ENCODE results near the gene DMD.

DNA sequence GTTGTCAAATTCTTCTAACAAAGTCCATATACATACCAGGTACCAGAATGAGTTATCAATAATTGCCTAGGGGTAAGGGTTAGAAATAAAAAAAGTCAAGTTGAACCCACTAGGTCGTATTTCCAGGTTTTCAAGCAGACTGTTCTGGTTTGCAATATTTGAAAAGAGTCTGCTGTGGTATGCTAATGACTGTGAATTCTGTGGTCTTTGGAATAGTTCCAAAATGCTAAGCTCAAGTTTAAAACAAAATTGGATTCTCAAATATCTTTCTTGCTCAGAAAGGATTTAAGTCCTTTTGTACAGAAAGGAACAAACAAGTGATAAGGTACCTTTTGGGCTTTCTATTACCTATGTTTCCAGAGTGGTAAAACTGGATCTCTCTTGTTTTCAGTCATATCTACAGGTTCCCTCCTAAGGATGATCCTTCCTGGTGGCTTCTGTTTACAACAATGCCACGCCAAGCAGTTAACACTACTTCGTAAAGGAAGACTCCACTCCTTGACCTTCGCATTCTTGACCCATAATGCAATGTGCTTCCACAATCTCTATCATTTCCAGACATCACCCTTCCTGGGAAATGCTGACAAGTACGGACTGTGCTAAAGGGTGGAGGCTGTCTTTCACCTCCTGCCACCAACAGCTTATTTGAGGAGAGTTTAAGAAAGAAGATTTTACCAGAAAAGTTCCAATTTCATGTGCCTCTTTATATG lies 1607.8 kb downstream of the DMD start:
- TF ChIP-seq, protein P1, sequence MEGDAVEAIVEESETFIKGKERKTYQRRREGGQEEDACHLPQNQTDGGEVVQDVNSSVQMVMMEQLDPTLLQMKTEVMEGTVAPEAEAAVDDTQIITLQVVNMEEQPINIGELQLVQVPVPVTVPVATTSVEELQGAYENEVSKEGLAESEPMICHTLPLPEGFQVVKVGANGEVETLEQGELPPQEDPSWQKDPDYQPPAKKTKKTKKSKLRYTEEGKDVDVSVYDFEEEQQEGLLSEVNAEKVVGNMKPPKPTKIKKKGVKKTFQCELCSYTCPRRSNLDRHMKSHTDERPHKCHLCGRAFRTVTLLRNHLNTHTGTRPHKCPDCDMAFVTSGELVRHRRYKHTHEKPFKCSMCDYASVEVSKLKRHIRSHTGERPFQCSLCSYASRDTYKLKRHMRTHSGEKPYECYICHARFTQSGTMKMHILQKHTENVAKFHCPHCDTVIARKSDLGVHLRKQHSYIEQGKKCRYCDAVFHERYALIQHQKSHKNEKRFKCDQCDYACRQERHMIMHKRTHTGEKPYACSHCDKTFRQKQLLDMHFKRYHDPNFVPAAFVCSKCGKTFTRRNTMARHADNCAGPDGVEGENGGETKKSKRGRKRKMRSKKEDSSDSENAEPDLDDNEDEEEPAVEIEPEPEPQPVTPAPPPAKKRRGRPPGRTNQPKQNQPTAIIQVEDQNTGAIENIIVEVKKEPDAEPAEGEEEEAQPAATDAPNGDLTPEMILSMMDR (IDR thresholded peaks at IDR 0.05; ENCODE audit: low read depth, low read length) = no peak
- TF ChIP-seq EZH2phosphoT487 (IDR thresholded peaks at IDR 0.05; ENCODE audit: low read depth) = no peak

Measured in OCI-LY3 (cell line).